NCI-H510A treated with DMSO at 0.1 percent for 48 hours (cell line): Measurements from ENCODE around the gene INHA.

ENCODE experiments used
- DNase-seq: peaks from one replicate; lab custom pipeline; 2025; lab: John Stamatoyannopoulos, UW

INHA gene

GRCh38 chr2:219611866-219612576 is 39.9 kb downstream of the INHA start:
- peak; percentile 20 for DNase-seq

- DNase-seq = peak; percentile 7
Observed at GRCh38 chr2:219612577-219613286, 40.6 kb downstream of the INHA start.

- no peak for DNase-seq
Observed at GRCh38 chr2:219613461-219614070, 41.5 kb downstream of the INHA start.

GRCh38 chr2:219614076-219614860 is 42.2 kb downstream of the INHA start:
- DNase-seq = no peak

- no peak for DNase-seq
Observed at GRCh38 chr2:219615036-219615435, 42.9 kb downstream of the INHA start.

GRCh38 chr2:219615894-219616293 is 43.8 kb downstream of the INHA start:
- DNase-seq = no peak

GRCh38 chr2:219616550-219616949 is 44.4 kb downstream of the INHA start:
- DNase-seq = no peak

GRCh38 chr2:219618733-219619122 is 46.6 kb downstream of the INHA start:
- no peak for DNase-seq

- no peak for DNase-seq
Observed at GRCh38 chr2:219619235-219619634, 47.1 kb downstream of the INHA start.

GRCh38 chr2:219620546-219620945 is 48.4 kb downstream of the INHA start:
- no peak for DNase-seq

- no peak for DNase-seq
Observed at GRCh38 chr2:219621935-219622334, 49.8 kb downstream of the INHA start.

- no peak for DNase-seq
Observed at GRCh38 chr2:219622472-219622871, 50.4 kb downstream of the INHA start.

- DNase-seq = no peak
Observed at GRCh38 chr2:219624565-219624964, 52.5 kb downstream of the INHA start.

- no peak for DNase-seq
Observed at GRCh38 chr2:219625179-219625578, 53.1 kb downstream of the INHA start.
